Upper lobe of right lung (tissue), 1 donor: ENCODE results near the gene RTP4. TPM values are rescaled to one million over a fixed set of nuclear protein-coding genes. Genes with fewer than 3 reads are reported as not detected.
A peak's percentile ranks its signal among the peaks of the same experiment; 100 is the strongest.

Source experiments
- ATAC-seq: fragments of 200-7000 bp; cut with Tn5 transposase; one replicate; pipeline ENCODE4 v1.9.1; 2020; ENCODE audit warnings: mild to moderate bottlenecking, moderate library complexity
- DNase-seq: peaks from one replicate; pipeline ENCODE4 v3.0.0-alpha.2; 2020
- H3K27ac ChIP-seq: fragments of 200-600 bp; one replicate; pipeline ENCODE4 v1.8.0; 2022
- H3K27me3 ChIP-seq: fragments of 200-600 bp; one replicate; pipeline ENCODE4 v1.8.0; 2022; ENCODE audit warnings: mild to moderate bottlenecking
- H3K36me3 ChIP-seq: fragments of 200-600 bp; one replicate; pipeline ENCODE4 v1.8.0; 2022
- H3K4me1 ChIP-seq: fragments of 200-600 bp; one replicate; pipeline ENCODE4 v1.8.0; 2022
- H3K4me3 ChIP-seq: fragments of 200-600 bp; one replicate; pipeline ENCODE4 v1.8.0; 2022; ENCODE audit warnings: mild to moderate bottlenecking
- H3K9me3 ChIP-seq: fragments of 200-600 bp; one replicate; pipeline ENCODE4 v1.8.0; 2022
- intact Hi-C: fragments of 100-400 bp; cut with DNase I; formaldehyde crosslinking; loops from one replicate; pipeline ENCODE4 v1.11.0; 2022
- total RNA-seq: library from RNA; stranded (reverse); fragmentation: NEBNext Ultra II Directional; extraction: Animal tissue kit (Norgen Biotek cat#: 25700); gene quantifications from one replicate; pipeline ENCODE4 v1.2.1, GENCODE V29; 2021
- TF ChIP-seq, protein P1 (sequence below): fragments of 200-600 bp; IDR thresholded peaks from one replicate; pipeline ENCODE4 v1.8.0; 2022; ENCODE audit warnings: antibody characterized with exemption
- donor health status: DM: no; HTN: yes; CAD: no; lungs with severe emphysema.

Gene RTP4
- total RNA-seq, 1 donor from 2014 or later = 5.6 TPM

DNA sequence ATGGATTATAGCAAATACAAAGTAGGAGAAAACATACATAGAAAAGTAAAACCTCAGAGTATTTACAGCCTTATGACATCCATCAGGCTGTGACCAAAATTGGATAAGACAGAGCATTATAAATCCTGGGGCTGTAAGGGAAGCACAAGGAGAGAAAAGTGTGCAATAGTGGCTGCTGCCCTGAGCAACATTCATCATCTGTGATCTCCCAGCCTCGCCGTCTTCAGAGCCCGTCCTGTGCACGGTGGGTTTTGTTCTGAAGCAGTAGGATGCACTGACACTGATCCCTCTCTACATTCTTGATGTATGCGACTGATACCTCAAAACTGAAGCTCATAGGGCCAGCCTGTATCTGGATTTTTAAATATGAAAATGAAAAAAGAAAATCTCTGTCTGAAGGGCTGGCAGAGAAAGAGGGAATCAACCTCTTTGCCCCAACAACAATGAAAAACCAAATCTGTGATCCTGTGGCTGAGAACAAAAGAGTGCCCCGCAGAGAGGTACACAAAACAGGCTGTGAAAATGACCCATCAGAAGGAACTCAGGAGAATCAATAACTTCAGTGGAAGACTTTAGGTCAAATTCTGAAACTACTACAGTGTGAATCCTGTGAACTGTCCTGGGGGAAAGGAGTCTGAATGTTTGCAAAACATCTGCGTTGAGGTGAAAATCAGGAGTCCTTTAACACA is 8.2 kb upstream of the RTP4 start:
- H3K9me3 ChIP-seq = no peaks in the 10 kb centered on the region
- ATAC-seq (no peak), DNase-seq (no peak)
- intact Hi-C loops = no loop called here
- no peaks in the 10 kb centered on the region for H3K4me1 ChIP-seq
- TF ChIP-seq, protein P1, sequence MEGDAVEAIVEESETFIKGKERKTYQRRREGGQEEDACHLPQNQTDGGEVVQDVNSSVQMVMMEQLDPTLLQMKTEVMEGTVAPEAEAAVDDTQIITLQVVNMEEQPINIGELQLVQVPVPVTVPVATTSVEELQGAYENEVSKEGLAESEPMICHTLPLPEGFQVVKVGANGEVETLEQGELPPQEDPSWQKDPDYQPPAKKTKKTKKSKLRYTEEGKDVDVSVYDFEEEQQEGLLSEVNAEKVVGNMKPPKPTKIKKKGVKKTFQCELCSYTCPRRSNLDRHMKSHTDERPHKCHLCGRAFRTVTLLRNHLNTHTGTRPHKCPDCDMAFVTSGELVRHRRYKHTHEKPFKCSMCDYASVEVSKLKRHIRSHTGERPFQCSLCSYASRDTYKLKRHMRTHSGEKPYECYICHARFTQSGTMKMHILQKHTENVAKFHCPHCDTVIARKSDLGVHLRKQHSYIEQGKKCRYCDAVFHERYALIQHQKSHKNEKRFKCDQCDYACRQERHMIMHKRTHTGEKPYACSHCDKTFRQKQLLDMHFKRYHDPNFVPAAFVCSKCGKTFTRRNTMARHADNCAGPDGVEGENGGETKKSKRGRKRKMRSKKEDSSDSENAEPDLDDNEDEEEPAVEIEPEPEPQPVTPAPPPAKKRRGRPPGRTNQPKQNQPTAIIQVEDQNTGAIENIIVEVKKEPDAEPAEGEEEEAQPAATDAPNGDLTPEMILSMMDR = no peak
- no peak overlapping the region for H3K4me3 ChIP-seq
- no peaks in the 10 kb centered on the region for H3K36me3 ChIP-seq
- no peaks in the 10 kb centered on the region for H3K27me3 ChIP-seq
- no peak overlapping the region for H3K27ac ChIP-seq

- Histone ChIP-seq H3K27me3 (no peaks in the 10 kb centered on the region), H3K9me3 (no peaks in the 10 kb centered on the region), H3K4me1 (no peaks in the 10 kb centered on the region), H3K27ac (no peak overlapping the region), H3K4me3 (no peak overlapping the region), H3K36me3 (no peaks in the 10 kb centered on the region)
- DNase-seq (no peak), ATAC-seq (no peak)
- TF ChIP-seq, protein P1 = no peak
- intact Hi-C loops = no loop called here
Observed at GRCh38 chr3:187360596-187360995, 7.6 kb upstream of the RTP4 start.

- Histone ChIP-seq H3K4me1 (no peaks in the 10 kb centered on the region), H3K27ac (no peak overlapping the region), H3K9me3 (no peaks in the 10 kb centered on the region), H3K36me3 (no peaks in the 10 kb centered on the region), H3K4me3 (no peak overlapping the region), H3K27me3 (no peaks in the 10 kb centered on the region)
- ATAC-seq (no peak), DNase-seq (no peak)
- TF ChIP-seq, protein P1 = no peak
- intact Hi-C loops = no loop called here
Observed at GRCh38 chr3:187361835-187362234, 6.3 kb upstream of the RTP4 start.

GRCh38 chr3:187367561-187368103 is 553 bp upstream of the RTP4 start:
- DNase-seq (peak; percentile 66), ATAC-seq (peak; percentile 7)
- Histone ChIP-seq H3K27me3 (no peaks in the 10 kb centered on the region), H3K36me3 (no peaks in the 10 kb centered on the region), H3K4me3 (peak overlapping the region; percentile 54), H3K27ac (peak overlapping the region; percentile 91), H3K4me1 (peaks cover 23% of the 10 kb centered on the region), H3K9me3 (no peaks in the 10 kb centered on the region)
- TF ChIP-seq, protein P1 = no peak
- intact Hi-C loops = no loop called here

DNA sequence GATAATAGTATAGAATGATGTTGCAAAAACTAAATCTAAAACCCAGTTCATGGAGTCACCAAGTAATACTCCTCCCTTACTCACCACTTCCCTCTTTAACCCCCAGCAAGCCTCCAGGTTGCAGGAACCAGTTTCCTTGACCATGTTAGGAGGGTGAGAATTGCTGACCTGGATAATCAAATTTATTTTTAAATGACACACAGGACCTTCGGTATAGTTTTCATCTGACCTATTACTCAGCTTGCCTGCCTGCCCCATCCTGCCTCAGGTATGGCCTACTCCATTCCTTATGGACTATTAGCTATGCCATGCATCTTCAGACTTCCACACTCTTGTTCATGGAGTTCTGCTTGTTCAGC is 883 bp downstream of the RTP4 start:
- Histone ChIP-seq H3K4me1 (peaks cover 23% of the 10 kb centered on the region), H3K27ac (peak overlapping the region; percentile 91), H3K36me3 (no peaks in the 10 kb centered on the region), H3K27me3 (no peaks in the 10 kb centered on the region), H3K9me3 (no peaks in the 10 kb centered on the region), H3K4me3 (peak overlapping the region; percentile 54)
- TF ChIP-seq, protein P1 = no peak
- no peak for DNase-seq
- ATAC-seq = peak; percentile 71
- intact Hi-C loops = no loop called here
